Prostate gland (tissue), 2 donors: ENCODE data around the gene MGLL. TPM values are rescaled to one million over a fixed set of nuclear protein-coding genes. Genes with fewer than 3 reads are reported as not detected.

Experiments used
- DNase-seq: peaks from one replicate; pipeline ENCODE4 v3.0.0-alpha.2; 2019; ENCODE audit warnings: low spot score
- H3K27ac ChIP-seq, 2 donors: fragments of 200-600 bp; sonication (generic); 2 replicates each; pipeline ENCODE4 v1.5.1; 2017 to 2019
- H3K27me3 ChIP-seq: fragments of 200-600 bp; sonication (generic); replicated peaks from 2 replicates; pipeline ENCODE4 v1.5.1; 2019; ENCODE audit not compliant: insufficient read depth
- H3K36me3 ChIP-seq, 2 donors: fragments of 200-600 bp; sonication (generic); 1 replicate in 1 of 2; 2 replicates in 1 of 2; pipeline versions ENCODE4 v1.5.1 to v1.8.1; 2017 to 2019
- H3K4me1 ChIP-seq: fragments of 200-600 bp; sonication (generic); replicated peaks from 2 replicates; pipeline ENCODE4 v1.5.1; 2019
- H3K4me3 ChIP-seq, 2 donors: fragments of 200-600 bp; sonication (generic); 2 replicates each; pipeline ENCODE4 v1.5.1; 2017 to 2019
- H3K9me3 ChIP-seq: fragments of 200-600 bp; sonication (generic); 2 replicates; pipeline ENCODE4 v1.5.1; 2017
- CTCF ChIP-seq, 4 experiments: fragments of 200-600 bp in 2 of 4; fragments of 450-650 bp in 2 of 4; sonication (generic) in 2 of 4; IDR thresholded peaks; 1 replicate in 3 of 4; 2 replicates in 1 of 4; pipeline ENCODE4 v1.5.1; 2016 to 2019; ENCODE audit warnings: antibody characterized with exemption in 4 of 4, mild to moderate bottlenecking in 2 of 4, moderate library complexity in 2 of 4
- POLR2A ChIP-seq: fragments of 450-650 bp; IDR thresholded peaks from one replicate; pipeline ENCODE4 v1.6.1; 2016; ENCODE audit warnings: antibody characterized with exemption, mild to moderate bottlenecking
- POLR2AphosphoS5 ChIP-seq: sonication (generic); formaldehyde crosslinking; IDR thresholded peaks from one replicate; pipeline ENCODE4 v1.6.1; 2017; ENCODE audit warnings: antibody characterized with exemption
- WGBS: methylation state at CpG from one replicate; pipeline ENCODE4 v1.1.5; 2018; 5-methylcytosine and 5-hydroxymethylcytosine counted together
- intact Hi-C: fragments of 100-400 bp; cut with DNase I; formaldehyde crosslinking; loops from one replicate; pipeline ENCODE4 v1.14.2; 2022
- total RNA-seq, 2 donors: library from RNA; depleted of rRNA; stranded (reverse); fragments of >200 nt; gene quantifications; one replicate each; pipeline ENCODE4 v1.1.0, GENCODE V29; 2016

MGLL gene
- total RNA-seq, 2 donors from 2014 or later, result 20.0 to 31.8 TPM

DNA sequence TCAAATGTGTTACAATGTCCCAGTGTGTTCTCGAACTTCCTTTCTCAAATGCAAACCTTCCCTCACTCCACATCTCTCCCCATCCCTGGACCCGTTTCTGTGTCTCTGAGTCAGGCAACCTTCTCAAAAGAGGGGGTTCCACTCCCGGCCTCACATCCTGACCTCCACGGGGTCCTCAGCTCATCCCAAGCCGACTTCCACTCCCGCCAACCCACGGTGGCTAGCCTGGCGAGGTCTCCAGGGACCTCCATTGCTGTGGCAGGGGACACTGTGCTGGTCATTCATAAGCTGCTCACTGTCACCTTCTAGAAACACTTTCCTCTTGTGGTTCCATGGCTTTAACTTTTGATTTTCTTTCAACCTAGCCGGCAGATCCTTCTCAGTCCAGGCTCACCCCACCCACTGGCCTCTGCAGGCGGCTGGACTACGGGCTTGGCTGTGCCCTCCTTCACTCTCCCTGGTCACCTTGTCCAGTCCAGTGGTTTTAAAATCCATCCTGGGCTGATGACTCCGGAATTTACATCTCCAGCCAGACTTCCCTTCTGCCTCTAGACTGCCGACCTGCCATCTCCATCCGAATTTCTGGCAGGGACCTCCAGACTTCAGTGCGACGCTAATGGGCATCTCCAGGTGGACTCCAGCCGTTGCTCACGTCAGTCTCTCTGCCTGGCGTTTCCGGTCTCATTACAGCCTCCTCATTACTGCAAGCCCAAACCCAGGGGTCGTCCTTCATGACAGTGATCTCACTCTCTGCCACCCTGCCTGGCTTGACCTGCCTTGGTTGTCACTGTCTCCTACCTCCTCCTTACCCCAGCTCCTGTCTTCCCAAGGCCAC lies 129.6 kb downstream of the MGLL start:
- 89% methylated on average over 21 of the region's 21 CpGs for WGBS
- intact Hi-C loops, result loop anchor here (5.0 kb wide), 1 partner anchor 40 kb away; no protein-coding TSS in a partner anchor
- no peaks in the 10 kb centered on the region for H3K27me3 ChIP-seq
- DNase-seq, result no peak
- peaks cover 16% of the 10 kb centered on the region for H3K4me1 ChIP-seq
- H3K27ac ChIP-seq, result no peak overlapping the region
- H3K36me3 ChIP-seq, result no peaks in the 10 kb centered on the region
- H3K4me3 ChIP-seq, result no peak overlapping the region
- H3K9me3 ChIP-seq, result no peaks in the 10 kb centered on the region
- TF ChIP-seq POLR2A (no peak), POLR2AphosphoS5 (no peak), CTCF (IDR thresholded peaks at IDR 0.05) (no peak)

DNA sequence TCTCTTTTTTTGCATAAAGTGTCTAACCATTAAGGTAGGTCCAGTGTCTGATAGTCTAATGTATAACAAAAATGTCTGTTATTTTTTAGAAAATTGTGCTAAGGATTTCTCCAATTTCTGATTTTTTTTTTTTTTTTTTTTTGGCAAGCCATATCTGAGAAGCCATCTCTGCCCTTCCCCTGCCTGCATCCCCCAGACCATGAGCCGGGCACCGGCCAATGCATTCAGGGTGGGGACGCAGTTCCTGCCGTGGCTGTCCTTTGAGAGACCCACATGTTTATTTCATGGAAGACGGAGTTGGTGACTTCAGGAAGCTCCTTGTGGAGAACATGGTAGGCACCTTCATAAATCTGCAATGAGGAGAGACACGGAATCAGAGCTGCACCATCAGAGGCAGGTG lies 130.3 kb downstream of the MGLL start:
- intact Hi-C loops, result loop anchor here (5.0 kb wide), 1 partner anchor 40 kb away; no protein-coding TSS in a partner anchor
- H3K27me3 ChIP-seq, result no peaks in the 10 kb centered on the region
- no peak for TF ChIP-seq CTCF (IDR thresholded peaks at IDR 0.05)
- no peak for TF ChIP-seq POLR2A
- no peak for TF ChIP-seq POLR2AphosphoS5
- H3K36me3 ChIP-seq, result no peaks in the 10 kb centered on the region
- no peak overlapping the region for H3K27ac ChIP-seq
- no peaks in the 10 kb centered on the region for H3K9me3 ChIP-seq
- WGBS, result 89% methylated on average over 6 of the region's 6 CpGs
- no peak for DNase-seq
- no peak overlapping the region for H3K4me3 ChIP-seq
- H3K4me1 ChIP-seq, result peaks cover 9% of the 10 kb centered on the region

- 88% methylated on average over 8 of the region's 8 CpGs for WGBS
- Histone ChIP-seq H3K27me3 (no peaks in the 10 kb centered on the region), H3K4me1 (peaks cover 5% of the 10 kb centered on the region), H3K9me3 (no peaks in the 10 kb centered on the region), H3K36me3 (no peaks in the 10 kb centered on the region), H3K27ac (no peak overlapping the region), H3K4me3 (no peak overlapping the region)
- intact Hi-C loops, result loop anchor here (5.0 kb wide), 1 partner anchor 39 kb away; no protein-coding TSS in a partner anchor
- no peak for DNase-seq
- TF ChIP-seq CTCF (IDR thresholded peaks at IDR 0.05), result no peak
- TF ChIP-seq POLR2AphosphoS5, result no peak
- TF ChIP-seq POLR2A, result no peak
These were observed 130.8 kb downstream of the MGLL start for GRCh38 chr3:127691489-127691888.

GRCh38 chr3:127690823-127691452 lies 131.4 kb downstream of the MGLL start:
- Histone ChIP-seq H3K4me1 (peaks cover 5% of the 10 kb centered on the region), H3K36me3 (no peaks in the 10 kb centered on the region), H3K27ac (peak overlapping the region in 1 of 2 donors; percentile 50), H3K4me3 (no peak overlapping the region), H3K9me3 (no peaks in the 10 kb centered on the region), H3K27me3 (no peaks in the 10 kb centered on the region)
- intact Hi-C loops, result loop anchor here (5.0 kb wide), 1 partner anchor 39 kb away; no protein-coding TSS in a partner anchor
- no peak for DNase-seq
- WGBS, result 76% methylated on average over 4 of the region's 4 CpGs
- TF ChIP-seq CTCF (IDR thresholded peaks at IDR 0.05) (peak in 3 of 4 experiments; percentile 17 to 65 (median 57)), POLR2AphosphoS5 (no peak)
